ENCODE data around the gene FGGY. TPM values are rescaled to one million over a fixed set of nuclear protein-coding genes. Genes with fewer than 3 reads are reported as not detected.
"Not testable (repeated sequence)": the region's sequence is repeated elsewhere in the genome, so short reads cannot be mapped to it uniquely, and the experiment has no call there.

Gene FGGY
- total RNA-seq, 2 donors from 2014 or later, result 12.2 to 17.4 TPM

- Histone ChIP-seq H3K4me1 (no peaks in the 10 kb centered on the region), H3K27me3 (no peaks in the 10 kb centered on the region), H3K36me3 (replicated peaks in 1 of 2; ENCODE audit: insufficient read depth in 1 of 2, low read depth in 2 of 2) (no peaks in the 10 kb centered on the region), H3K27ac (no peak overlapping the region), H3K4me3 (no peak overlapping the region), H3K9me3 (no peaks in the 10 kb centered on the region)
- TF ChIP-seq POLR2A (IDR thresholded peaks at IDR 0.05) (no peak), CTCF (IDR thresholded peaks at IDR 0.05) (no peak)
- DNase-seq (no peak), ATAC-seq (no peak)
- 90 to 95% methylated on average over 2 of the region's 2 CpGs for WGBS, 2 donors
- intact Hi-C loops (cut with DNase I), result no loop called here
These were observed 277.2 kb downstream of the FGGY start for GRCh38 chr1:59574085-59574484.

GRCh38 chr1:59577774-59578173 is 280.9 kb downstream of the FGGY start:
- Histone ChIP-seq H3K4me1 (no peaks in the 10 kb centered on the region), H3K27ac (no peak overlapping the region), H3K9me3 (no peaks in the 10 kb centered on the region), H3K27me3 (no peaks in the 10 kb centered on the region), H3K36me3 (replicated peaks in 1 of 2; ENCODE audit: insufficient read depth in 1 of 2, low read depth in 2 of 2) (no peaks in the 10 kb centered on the region), H3K4me3 (no peak overlapping the region)
- no peak for ATAC-seq
- DNase-seq, result no peak
- intact Hi-C loops (cut with DNase I), result no loop called here
- TF ChIP-seq CTCF (IDR thresholded peaks at IDR 0.05) (no peak), POLR2A (IDR thresholded peaks at IDR 0.05) (no peak)
- WGBS, 2 donors, result 86 to 88% methylated on average over 4 of the region's 4 CpGs

- Histone ChIP-seq H3K27ac (no peak overlapping the region), H3K9me3 (no peaks in the 10 kb centered on the region), H3K4me1 (no peaks in the 10 kb centered on the region), H3K27me3 (no peaks in the 10 kb centered on the region), H3K4me3 (no peak overlapping the region), H3K36me3 (replicated peaks in 1 of 2; ENCODE audit: insufficient read depth in 1 of 2, low read depth in 2 of 2) (no peaks in the 10 kb centered on the region)
- no peak for TF ChIP-seq POLR2A (IDR thresholded peaks at IDR 0.05)
- TF ChIP-seq CTCF (IDR thresholded peaks at IDR 0.05), result no peak
- WGBS, 2 donors, result 94 to 100% methylated on average over 1 of the region's 1 CpG
- no peak for DNase-seq
- intact Hi-C loops (cut with DNase I), result no loop called here
- no peak for ATAC-seq
These were observed 282.3 kb downstream of the FGGY start for GRCh38 chr1:59579222-59579621.

GRCh38 chr1:59580257-59580656 is 283.4 kb downstream of the FGGY start:
- H3K36me3 ChIP-seq (replicated peaks in 1 of 2; ENCODE audit: insufficient read depth in 1 of 2, low read depth in 2 of 2), result no peaks in the 10 kb centered on the region
- DNase-seq, result no peak
- TF ChIP-seq CTCF (IDR thresholded peaks at IDR 0.05) (no peak), POLR2A (IDR thresholded peaks at IDR 0.05) (no peak)
- H3K4me3 ChIP-seq, result no peak overlapping the region
- H3K4me1 ChIP-seq, result no peaks in the 10 kb centered on the region
- 76 to 78% methylated on average over 4 of the region's 4 CpGs for WGBS, 2 donors
- no peaks in the 10 kb centered on the region for H3K9me3 ChIP-seq
- intact Hi-C loops (cut with DNase I), result no loop called here
- ATAC-seq, result no peak
- no peak overlapping the region for H3K27ac ChIP-seq
- H3K27me3 ChIP-seq, result no peaks in the 10 kb centered on the region

- 89 to 91% methylated on average over 1 to 2 of the region's 2 CpGs for WGBS, 2 donors
- DNase-seq; H3K27ac ChIP-seq; H3K36me3 ChIP-seq (replicated peaks in 1 of 2; ENCODE audit: insufficient read depth in 1 of 2, low read depth in 2 of 2); H3K9me3 ChIP-seq; intact Hi-C loops (cut with DNase I); H3K27me3 ChIP-seq; H3K4me3 ChIP-seq; ATAC-seq: not testable (repeated sequence)
- peaks cover 41% of the 10 kb centered on the region for H3K4me1 ChIP-seq
These were observed 295.5 kb downstream of the FGGY start for GRCh38 chr1:59592410-59592809.

Data from body of pancreas (tissue), 4 donors.